ENCODE results near the gene NAA15. TPM values are rescaled to one million over a fixed set of nuclear protein-coding genes. Genes with fewer than 3 reads are reported as not detected.

The NAA15 gene
- total RNA-seq, 4 donors from 2014 or later: 25.0 to 48.8 (median 37.2) TPM

GRCh38 chr4:139265654-139266053 lies 35.7 kb upstream of the NAA15 start:
- in situ Hi-C loops (cut with MboI; ENCODE audit: low sequenced_read_pairs in 4 of 4) (no loop called here), intact Hi-C loops (cut with DNase I; ENCODE audit: low total_unique reads) (no loop called here)
- TF ChIP-seq POLR2A (IDR thresholded peaks at IDR 0.05): no peak
- TF ChIP-seq, protein P1, sequence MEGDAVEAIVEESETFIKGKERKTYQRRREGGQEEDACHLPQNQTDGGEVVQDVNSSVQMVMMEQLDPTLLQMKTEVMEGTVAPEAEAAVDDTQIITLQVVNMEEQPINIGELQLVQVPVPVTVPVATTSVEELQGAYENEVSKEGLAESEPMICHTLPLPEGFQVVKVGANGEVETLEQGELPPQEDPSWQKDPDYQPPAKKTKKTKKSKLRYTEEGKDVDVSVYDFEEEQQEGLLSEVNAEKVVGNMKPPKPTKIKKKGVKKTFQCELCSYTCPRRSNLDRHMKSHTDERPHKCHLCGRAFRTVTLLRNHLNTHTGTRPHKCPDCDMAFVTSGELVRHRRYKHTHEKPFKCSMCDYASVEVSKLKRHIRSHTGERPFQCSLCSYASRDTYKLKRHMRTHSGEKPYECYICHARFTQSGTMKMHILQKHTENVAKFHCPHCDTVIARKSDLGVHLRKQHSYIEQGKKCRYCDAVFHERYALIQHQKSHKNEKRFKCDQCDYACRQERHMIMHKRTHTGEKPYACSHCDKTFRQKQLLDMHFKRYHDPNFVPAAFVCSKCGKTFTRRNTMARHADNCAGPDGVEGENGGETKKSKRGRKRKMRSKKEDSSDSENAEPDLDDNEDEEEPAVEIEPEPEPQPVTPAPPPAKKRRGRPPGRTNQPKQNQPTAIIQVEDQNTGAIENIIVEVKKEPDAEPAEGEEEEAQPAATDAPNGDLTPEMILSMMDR (IDR thresholded peaks at IDR 0.05 in 4 of 5, conservative IDR thresholded peaks at IDR 0.05 in 1 of 5): no peak
- Histone ChIP-seq H3K27me3 (no peaks in the 10 kb centered on the region), H3K4me1 (peaks cover 0 to 12% of the 10 kb centered on the region in 2 donors), H3K27ac (no peak overlapping the region), H3K36me3 (no peaks in the 10 kb centered on the region), H3K4me3 (no peak overlapping the region), H3K9me3 (no peaks in the 10 kb centered on the region)
- ATAC-seq (no peak), DNase-seq (no peak)

- no peaks in the 10 kb centered on the region for H3K9me3 ChIP-seq
- intact Hi-C loops (cut with DNase I; ENCODE audit: low total_unique reads): no loop called here
- peak overlapping the region; percentile 58 to 76 (median 63) for H3K27ac ChIP-seq
- no peaks in the 10 kb centered on the region for H3K27me3 ChIP-seq
- in situ Hi-C loops (cut with MboI; ENCODE audit: low sequenced_read_pairs in 4 of 4): no loop called here
- H3K4me3 ChIP-seq: peak overlapping the region; percentile 41 to 54 (median 52)
- TF ChIP-seq, protein P1 (IDR thresholded peaks at IDR 0.05 in 4 of 5, conservative IDR thresholded peaks at IDR 0.05 in 1 of 5): no peak
- no peak for TF ChIP-seq POLR2A (IDR thresholded peaks at IDR 0.05)
- H3K4me1 ChIP-seq: peaks cover 0 to 12% of the 10 kb centered on the region in 2 donors
- no peaks in the 10 kb centered on the region for H3K36me3 ChIP-seq
- ATAC-seq: no peak
- DNase-seq: no peak
Measured at GRCh38 chr4:139266208-139266582, 35.1 kb upstream of the NAA15 start.

DNA sequence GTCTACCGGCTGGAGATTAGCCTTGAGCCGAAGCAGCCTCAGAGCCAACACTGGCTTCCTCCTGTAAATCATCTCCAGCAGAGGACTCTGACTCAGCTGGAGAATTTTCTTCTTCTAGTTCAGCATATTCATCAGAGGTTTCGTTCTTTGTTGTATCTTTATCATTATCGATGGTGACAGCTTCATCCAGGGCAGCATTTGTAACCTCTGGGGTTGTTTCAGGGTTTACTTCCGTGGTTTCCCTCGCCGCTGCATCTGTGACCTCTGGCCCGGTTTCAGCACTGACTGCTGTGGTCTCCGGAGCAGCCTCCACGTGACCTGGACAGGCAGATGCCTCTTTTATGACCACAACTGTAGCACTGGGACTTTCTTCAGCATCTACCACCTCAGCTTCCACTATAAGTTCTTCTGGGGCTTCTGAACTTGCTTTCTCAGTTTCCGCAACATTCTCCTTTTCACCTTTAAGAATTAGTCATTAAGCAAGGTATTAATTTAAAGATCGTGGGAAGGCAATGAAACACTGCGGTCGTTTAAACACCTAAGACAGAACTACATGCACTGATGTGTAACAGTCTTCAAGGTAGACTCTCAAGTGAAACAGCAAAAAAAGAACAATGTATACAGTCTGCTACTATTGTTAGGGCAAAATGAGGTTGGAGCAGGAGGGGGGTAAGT lies 34.6 kb upstream of the NAA15 start:
- Histone ChIP-seq H3K27ac (peak overlapping the region; percentile 58 to 76 (median 63)), H3K4me3 (peak overlapping the region; percentile 41 to 54 (median 52)), H3K4me1 (peaks cover 0 to 12% of the 10 kb centered on the region in 2 donors), H3K36me3 (no peaks in the 10 kb centered on the region), H3K27me3 (no peaks in the 10 kb centered on the region), H3K9me3 (no peaks in the 10 kb centered on the region)
- in situ Hi-C loops (cut with MboI; ENCODE audit: low sequenced_read_pairs in 4 of 4): no loop called here
- ATAC-seq: peak; percentile 84 to 97
- intact Hi-C loops (cut with DNase I; ENCODE audit: low total_unique reads): no loop called here
- DNase-seq: peak; percentile 39 to 73
- TF ChIP-seq POLR2A (IDR thresholded peaks at IDR 0.05): no peak
- TF ChIP-seq, protein P1 (IDR thresholded peaks at IDR 0.05 in 4 of 5, conservative IDR thresholded peaks at IDR 0.05 in 1 of 5): no peak

DNA sequence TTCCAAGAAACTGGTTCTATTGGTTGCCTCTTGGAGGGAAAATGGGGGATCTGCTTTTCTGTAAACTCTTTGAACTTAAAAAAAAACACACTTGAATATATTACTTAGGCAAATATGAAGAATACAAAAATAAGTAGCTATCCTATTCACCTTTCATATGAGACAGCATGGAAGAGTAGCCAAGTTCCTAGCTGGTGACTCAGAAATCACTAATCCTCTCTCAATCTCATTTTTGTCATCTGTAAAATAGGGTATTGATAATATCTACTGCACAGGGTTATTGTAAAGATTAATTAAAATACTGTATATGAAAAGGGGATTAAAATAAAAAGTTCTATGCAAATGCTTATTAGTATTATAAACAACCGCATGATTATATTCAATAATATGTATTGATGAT lies 34.0 kb upstream of the NAA15 start:
- Histone ChIP-seq H3K27ac (peak overlapping the region in 1 of 4 donors; percentile 76), H3K9me3 (no peaks in the 10 kb centered on the region)

More for the DNA sequence above, 34.0 kb upstream of the NAA15 start:
- Histone ChIP-seq H3K4me3 (no peak overlapping the region), H3K36me3 (no peaks in the 10 kb centered on the region), H3K27me3 (no peaks in the 10 kb centered on the region), H3K4me1 (peaks cover 0 to 12% of the 10 kb centered on the region in 2 donors)
- TF ChIP-seq, protein P1 (IDR thresholded peaks at IDR 0.05 in 4 of 5, conservative IDR thresholded peaks at IDR 0.05 in 1 of 5): no peak
- TF ChIP-seq POLR2A (IDR thresholded peaks at IDR 0.05): no peak
- DNase-seq: no peak
- in situ Hi-C loops (cut with MboI; ENCODE audit: low sequenced_read_pairs in 4 of 4): no loop called here
- ATAC-seq: no peak
- intact Hi-C loops (cut with DNase I; ENCODE audit: low total_unique reads): no loop called here

Data from gastrocnemius medialis (tissue), 4 donors.